Heart left ventricle (tissue), 13 donors: ENCODE data around the gene KPNA6.

Experiments used
- CTCF ChIP-seq, 12 donors: fragments of 200-600 bp; sonication (generic) in 4 of 12; IDR thresholded peaks; one replicate each; pipeline versions ENCODE4 v1.5.0 to v1.8.0; 2018 to 2022; ENCODE audit warnings: antibody characterized with exemption in 12 of 12, mild to moderate bottlenecking in 5 of 12
- POLR2A ChIP-seq, 2 donors: fragments of 450-650 bp; IDR thresholded peaks; one replicate each; pipeline ENCODE4 v1.6.1; 2017; ENCODE audit warnings: antibody characterized with exemption in 2 of 2, mild to moderate bottlenecking in 2 of 2, moderate library complexity in 2 of 2
- donor health status: ischemic (EF 13 %, LVEDD 7.1; RV severe dilation, severe dysfunction).
- donor health status: DM: no; HTN: yes; CAD: no.
- donor health status: DM: no; HTN: no; CAD: no.
- donor health status: ischemic (EF 25% LVEDD 6.9; RV normal size, moderate dysfunction).
- donor health status: ischemic (EF 25% LVEDD 5.7; RV mildly dilated, moderate dysfunction).
- donor health status: ischemic (EF 35%, LVEDD 5.7; RV mildly dilated, moderate dysfunction).
- donor health status: nonischemic (EF 11% LVEDD 7.7; RV severe dilation, severe dysfunction).
- donor health status: DM: yes; HTN: yes; CAD: no.
- donor health status: PGD.
- donor health status: ischemic (EF 29% LVEDD 5.4; RV normal size, mild dysfunction).
- donor health status: nonischemic (EF 23%, LVEDD 6.1; RV moderate dilation, normal function).

- TF ChIP-seq CTCF (IDR thresholded peaks at IDR 0.05) (no peak), POLR2A (IDR thresholded peaks at IDR 0.05) (no peak)
Observed at GRCh38 chr1:32091591-32091990, 16.3 kb upstream of the KPNA6 start.
